Adrenal gland (tissue), 12 donors: ENCODE measurements around the gene KCNIP1. TPM values are rescaled to one million over a fixed set of nuclear protein-coding genes. Genes with fewer than 3 reads are reported as not detected.

ENCODE experiments used
- DNase-seq, 7 donors: peaks; one replicate each; pipeline ENCODE4 v3.0.0-alpha.2; 2019 to 2020
- H3K27ac ChIP-seq, 5 donors: fragments of 200-600 bp; sonication (generic) in 4 of 5; 1 replicate in 3 of 5; 2 replicates in 2 of 5; pipeline versions ENCODE4 v1.5.1 to v1.8.0; 2016 to 2020; ENCODE audit warnings: mild to moderate bottlenecking in 1 of 5
- H3K27me3 ChIP-seq: fragments of 200-600 bp; 2 replicates; pipeline ENCODE4 v1.8.0; 2021
- H3K36me3 ChIP-seq, 2 donors: fragments of 200-600 bp; replicated peaks in 1 of 2; 1 replicate in 1 of 2; 2 replicates in 1 of 2; pipeline versions ENCODE4 v1.5.1 to v1.8.0; 2018 to 2022
- H3K4me1 ChIP-seq, 2 donors: fragments of 200-600 bp; replicated peaks in 1 of 2; 1 replicate in 1 of 2; 2 replicates in 1 of 2; pipeline versions ENCODE4 v1.5.1 to v1.8.0; 2018 to 2021
- H3K4me3 ChIP-seq, 4 donors: fragments of 200-600 bp; sonication (generic) in 3 of 4; one replicate each; pipeline ENCODE4 v1.5.1; 2016 to 2018
- H3K9me3 ChIP-seq, 3 donors: fragments of 200-600 bp; sonication (generic) in 1 of 3; replicated peaks in 1 of 3; 1 replicate in 2 of 3; 2 replicates in 1 of 3; pipeline versions ENCODE4 v1.5.1 to v1.8.0; 2016 to 2021
- CTCF ChIP-seq, 6 experiments: fragments of 450-650 bp in 4 of 6; fragments of 200-600 bp in 2 of 6; sonication (generic) in 1 of 6; IDR thresholded peaks; 1 replicate in 5 of 6; 2 replicates in 1 of 6; pipeline versions ENCODE4 v1.5.1 to v1.8.0; 2016 to 2021; ENCODE audit warnings: antibody characterized with exemption in 6 of 6, mild to moderate bottlenecking in 2 of 6, moderate library complexity in 1 of 6
- POLR2A ChIP-seq, 2 donors: fragments of 450-650 bp; IDR thresholded peaks; one replicate each; pipeline ENCODE4 v1.6.1; 2017; ENCODE audit warnings: antibody characterized with exemption in 2 of 2, mild to moderate bottlenecking in 2 of 2, moderate library complexity in 1 of 2
- WGBS, 4 donors: extraction: QIAGEN DNeasy Blood & Tissue Kit in 2 of 4; methylation state at CpG; one replicate each; pipeline versions ENCODE4 v1.1.5 to v1.1.7; 2013 to 2017; 5-methylcytosine and 5-hydroxymethylcytosine counted together
- intact Hi-C, 2 donors: fragments of 100-400 bp; cut with DNase I; formaldehyde crosslinking; loops; one replicate each; pipeline versions ENCODE4 v1.14.1 to v1.15.0; 2022 to 2023
- polyA plus RNA-seq, 3 donors: library from polyadenylated mRNA; stranded (reverse); fragments of 200-250 nt in 2 of 3; fragments of 350-450 nt in 1 of 3; fragmentation: Illumina TruSeq in 1 of 3; extraction: RNeasy Lipid Tissue Mini Kit (QIAGEN cat#74804) in 1 of 3; gene quantifications; one replicate each; pipeline ENCODE4 v1.2.3, GENCODE V29; 2013 to 2014
- total RNA-seq, 9 donors: library from RNA; depleted of rRNA in 4 of 9; stranded (reverse); fragments of >200 nt in 4 of 9; fragments of 120-200 nt in 1 of 9; fragmentation: NEBNext Ultra II Directional in 1 of 9; extraction: Animal tissue kit (Norgen Biotek cat#: 25700) in 1 of 9; gene quantifications; one replicate each; pipeline versions ENCODE4 v1.1.0 to v1.2.4, GENCODE V29; 2013 to 2023
- donor health status: healthy with polysubstance abuse.
- donor health status: Bipolar disorder and iron deficiency.
- donor health status: DM: yes; HTN: yes; CAD: no.
- donor health status: DM: no; HTN: no; CAD: no.
- donor health status: DM: no; HTN: no; CAD: no.
- donor health status: DM: yes; HTN: yes; CAD: no.

The KCNIP1 gene
- total and polyA plus RNA-seq, 12 donors: 0.14 to 12.6 (median 1.7) TPM; not detected in 1

DNA sequence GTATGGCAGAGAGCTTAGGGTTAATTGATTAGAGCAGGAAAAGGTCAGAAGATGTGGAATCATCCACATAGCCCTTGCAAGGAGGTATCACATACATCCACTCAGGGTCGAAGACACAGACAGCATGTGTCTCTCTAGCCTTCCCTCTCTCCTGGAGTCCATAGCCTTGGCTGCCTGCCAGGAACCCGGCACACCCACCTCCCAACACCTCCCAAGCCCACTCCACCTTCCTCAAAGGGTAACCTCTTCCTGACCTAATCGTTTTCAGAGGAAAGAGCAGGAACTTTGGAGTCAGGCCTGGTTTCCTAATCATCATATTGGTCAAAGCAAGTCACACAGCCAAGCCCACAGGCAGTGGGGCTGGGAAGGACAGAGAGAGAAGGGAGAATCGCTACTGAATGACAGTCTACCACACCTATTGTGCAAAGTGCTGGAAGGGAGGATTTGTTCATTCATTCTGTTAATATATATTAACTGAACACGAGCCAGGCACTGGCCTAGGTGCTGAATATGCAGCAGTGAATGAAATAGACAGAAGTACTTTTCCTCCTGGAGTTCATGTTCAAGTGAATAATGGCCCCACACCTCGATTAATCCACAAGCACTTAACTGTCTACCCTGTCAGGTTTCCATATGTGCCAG is 107.8 kb downstream of the KCNIP1 start:
- WGBS, 4 donors: 50 to 62% (median 50%) methylated on average over 5 to 6 of the region's 6 CpGs

GRCh38 chr5:170612256-170612678 is 108.4 kb downstream of the KCNIP1 start:
- H3K27ac ChIP-seq: peak overlapping the region in 1 of 5 donors; percentile 5
- no peaks in the 10 kb centered on the region for H3K27me3 ChIP-seq
- intact Hi-C loops: no loop called here
- no peaks in the 10 kb centered on the region for H3K9me3 ChIP-seq
- TF ChIP-seq POLR2A (IDR thresholded peaks at IDR 0.05) (no peak), CTCF (IDR thresholded peaks at IDR 0.05) (no peak)
- H3K36me3 ChIP-seq: no peaks in the 10 kb centered on the region
- no peak overlapping the region for H3K4me3 ChIP-seq
- WGBS, 4 donors: 87 to 97% (median 95%) methylated on average over 3 to 6 of the region's 6 CpGs
- peaks cover 7 to 21% of the 10 kb centered on the region in 2 donors for H3K4me1 ChIP-seq
- no peak for DNase-seq

More for the DNA sequence above, 107.8 kb downstream of the KCNIP1 start:
- Histone ChIP-seq H3K27ac (no peak overlapping the region), H3K36me3 (no peaks in the 10 kb centered on the region), H3K9me3 (no peaks in the 10 kb centered on the region), H3K4me3 (no peak overlapping the region), H3K27me3 (no peaks in the 10 kb centered on the region), H3K4me1 (peaks cover 7 to 21% of the 10 kb centered on the region in 2 donors)
- no peak for DNase-seq
- intact Hi-C loops: no loop called here
- TF ChIP-seq POLR2A (IDR thresholded peaks at IDR 0.05) (no peak), CTCF (IDR thresholded peaks at IDR 0.05) (no peak)

GRCh38 chr5:170614065-170614490 is 110.3 kb downstream of the KCNIP1 start:
- Histone ChIP-seq H3K36me3 (no peaks in the 10 kb centered on the region), H3K9me3 (no peaks in the 10 kb centered on the region), H3K4me1 (peaks cover 7 to 21% of the 10 kb centered on the region in 2 donors), H3K27me3 (no peaks in the 10 kb centered on the region), H3K4me3 (no peak overlapping the region), H3K27ac (peak overlapping the region in 2 of 5 donors; percentile 81 to 90)
- intact Hi-C loops: no loop called here
- DNase-seq: no peak
- WGBS, 4 donors: 58 to 79% (median 65%) methylated on average over 4 to 5 of the region's 5 CpGs
- TF ChIP-seq POLR2A (IDR thresholded peaks at IDR 0.05) (no peak), CTCF (IDR thresholded peaks at IDR 0.05) (no peak)

GRCh38 chr5:170614720-170615119 is 110.9 kb downstream of the KCNIP1 start:
- 50 to 74% (median 54%) methylated on average over 7 of the region's 7 CpGs for WGBS, 4 donors
- no peaks in the 10 kb centered on the region for H3K27me3 ChIP-seq
- TF ChIP-seq POLR2A (IDR thresholded peaks at IDR 0.05) (no peak), CTCF (IDR thresholded peaks at IDR 0.05) (no peak)
- H3K4me1 ChIP-seq: peaks cover 7 to 21% of the 10 kb centered on the region in 2 donors
- intact Hi-C loops: no loop called here
- H3K9me3 ChIP-seq: no peaks in the 10 kb centered on the region
- H3K36me3 ChIP-seq: no peaks in the 10 kb centered on the region
- peak overlapping the region in 4 of 5 donors; percentile 38 to 90 (median 78) for H3K27ac ChIP-seq
- peak; percentile 61 to 87 (median 85) for DNase-seq
- H3K4me3 ChIP-seq: no peak overlapping the region
